OCI-LY7 (cell line): ENCODE measurements around the gene RIN1.

ENCODE experiments used
- CTCF ChIP-seq: fragments of 200-600 bp; sonication (generic); conservative IDR thresholded peaks from 2 replicates; pipeline ENCODE4 v1.5.1; 2014; ENCODE audit warnings: mild to moderate bottlenecking, antibody characterized with exemption, low read length, moderate library complexity, mixed read lengths
- EZH2phosphoT487 ChIP-seq: fragments of 200-600 bp; sonication (generic); IDR thresholded peaks from 2 replicates; pipeline ENCODE4 v1.6.1; 2018; ENCODE audit warnings: low read depth, borderline replicate concordance, mild to moderate bottlenecking, mixed run types, antibody characterized with exemption, low read length, moderate library complexity, mixed read lengths

GRCh38 chr11:66333220-66333877 is 2.9 kb downstream of the RIN1 start:
- TF ChIP-seq CTCF (no peak), EZH2phosphoT487 (no peak)
